BLaER1 treated with 17β-estradiol and CSF1 and Interleukin-3, amounts not matched to agents 10 nM and 100 nM (cell line): ENCODE data around the gene HERPUD1.

Experiments
- H3K27ac ChIP-seq, 11 experiments: shearing (Covaris generic); formaldehyde crosslinking; 2 replicates each; pipeline ENCODE4 v1.8.1; 2022
- H3K27me3 ChIP-seq, 11 experiments: shearing (Covaris generic); formaldehyde crosslinking; 2 replicates each; pipeline ENCODE4 v1.8.1; 2022
- H3K36me3 ChIP-seq, 11 experiments: shearing (Covaris generic); formaldehyde crosslinking; 2 replicates each; pipeline ENCODE4 v1.8.1; 2022
- H3K4me1 ChIP-seq, 10 experiments: shearing (Covaris generic); formaldehyde crosslinking; 2 replicates each; pipeline ENCODE4 v1.8.1; 2022
- H3K4me2 ChIP-seq, 11 experiments: shearing (Covaris generic); formaldehyde crosslinking; 2 replicates each; pipeline ENCODE4 v1.8.1; 2022
- H3K4me3 ChIP-seq, 10 experiments: shearing (Covaris generic); formaldehyde crosslinking; 2 replicates each; pipeline ENCODE4 v1.8.1; 2022
- H3K9ac ChIP-seq, 11 experiments: shearing (Covaris generic); formaldehyde crosslinking; 2 replicates each; pipeline ENCODE4 v1.8.1; 2022
- H3K9me3 ChIP-seq, 11 experiments: shearing (Covaris generic); formaldehyde crosslinking; replicated peaks in 1 of 11; 2 replicates each; pipeline ENCODE4 v1.8.1; 2022
- H4K20me1 ChIP-seq, 11 experiments: shearing (Covaris generic); formaldehyde crosslinking; 2 replicates each; pipeline ENCODE4 v1.8.1; 2022
- Cebpa-rat ChIP-seq, 11 experiments: shearing (Covaris generic); IDR thresholded peaks; 2 replicates each; pipeline ENCODE4 v1.8.1; 2022

The HERPUD1 gene

GRCh38 chr16:56956076-56956475, 24.1 kb downstream of the HERPUD1 start:
- TF ChIP-seq Cebpa-rat (IDR thresholded peaks at IDR 0.05), result no peak
- no peaks in the 10 kb centered on the region for H3K27me3 ChIP-seq
- peaks cover 19 to 50% (median 42%) of the 10 kb centered on the region in 10 experiments for H3K4me1 ChIP-seq
- H3K36me3 ChIP-seq, result no peaks in the 10 kb centered on the region
- peaks cover 0 to 8% (median 0%) of the 10 kb centered on the region in 11 experiments; a peak in 1 of 22 replicates for H3K9me3 ChIP-seq
- H3K4me3 ChIP-seq, result no peak overlapping the region
- H4K20me1 ChIP-seq, result peaks cover 0 to 3% (median 0%) of the 10 kb centered on the region in 11 experiments; a peak in 2 of 22 replicates
- no peak overlapping the region for H3K9ac ChIP-seq
- no peak overlapping the region for H3K27ac ChIP-seq
- H3K4me2 ChIP-seq, result no peak overlapping the region

GRCh38 chr16:56956756-56957155, 24.8 kb downstream of the HERPUD1 start:
- Histone ChIP-seq H3K4me1 (peaks cover 13 to 50% (median 41%) of the 10 kb centered on the region in 10 experiments), H4K20me1 (no peaks in the 10 kb centered on the region), H3K27me3 (no peaks in the 10 kb centered on the region), H3K9me3 (peaks cover 0 to 8% (median 0%) of the 10 kb centered on the region in 11 experiments; a peak in 1 of 22 replicates), H3K4me2 (no peak overlapping the region), H3K36me3 (no peaks in the 10 kb centered on the region), H3K4me3 (no peak overlapping the region), H3K27ac (no peak overlapping the region), H3K9ac (no peak overlapping the region)
- TF ChIP-seq Cebpa-rat (IDR thresholded peaks at IDR 0.05), result no peak

DNA sequence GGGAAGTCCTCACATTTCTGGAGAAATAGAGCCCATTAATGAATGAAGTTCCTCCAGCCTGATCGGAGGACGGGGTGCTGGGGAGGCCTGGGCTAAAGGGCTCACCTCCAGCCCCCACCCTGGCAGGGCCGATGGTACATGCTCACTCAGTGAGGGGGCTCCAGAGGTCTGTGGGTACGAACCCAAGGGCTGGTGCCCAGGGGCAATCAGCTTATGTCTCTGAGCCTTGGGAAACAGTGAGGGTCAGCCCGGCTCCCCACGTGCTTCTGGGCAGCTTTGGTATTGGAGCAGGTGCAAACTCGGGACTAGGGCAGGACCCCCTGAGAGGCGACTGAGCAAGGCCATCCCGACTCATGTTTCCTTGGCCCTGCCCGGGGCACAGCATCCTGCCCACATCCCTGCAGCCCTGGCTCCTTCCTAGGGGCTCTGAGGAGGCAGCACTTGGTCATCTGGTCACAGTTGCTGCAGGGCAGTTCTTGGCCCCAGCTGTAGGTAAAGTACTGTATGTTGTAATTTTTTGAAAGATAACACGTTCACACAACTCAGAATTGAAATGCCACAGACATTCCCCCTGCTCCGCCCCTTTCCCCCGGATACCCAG, 28.8 kb downstream of the HERPUD1 start:
- H3K36me3 ChIP-seq, result no peaks in the 10 kb centered on the region
- H3K27ac ChIP-seq, result peak overlapping the region in 2 of 11 experiments; percentile 32 to 84; a peak in 4 of 22 replicates
- TF ChIP-seq Cebpa-rat (IDR thresholded peaks at IDR 0.05), result no peak
- H3K4me2 ChIP-seq, result peak overlapping the region in 6 of 11 experiments; percentile 6 to 66 (median 55); a peak in 8 of 22 replicates
- H3K4me1 ChIP-seq, result peaks cover 24 to 66% (median 51%) of the 10 kb centered on the region in 10 experiments
- H3K4me3 ChIP-seq, result no peak overlapping the region
- H4K20me1 ChIP-seq, result no peaks in the 10 kb centered on the region
- 0 out of 22 replicates have a peak overlapping the region, but pooled peaks of 1 of the 11 experiments have one; percentile 8 for H3K9ac ChIP-seq
- H3K9me3 ChIP-seq, result no peaks in the 10 kb centered on the region; a peak in 1 of 22 replicates
- H3K27me3 ChIP-seq, result no peaks in the 10 kb centered on the region

GRCh38 chr16:56961386-56961785, 29.4 kb downstream of the HERPUD1 start:
- H3K4me3 ChIP-seq, result no peak overlapping the region
- peak overlapping the region; percentile 2 to 66 (median 43); a peak in 19 of 22 replicates for H3K4me2 ChIP-seq
- H3K9me3 ChIP-seq, result no peaks in the 10 kb centered on the region
- H3K4me1 ChIP-seq, result peaks cover 30 to 72% (median 57%) of the 10 kb centered on the region in 10 experiments
- H3K36me3 ChIP-seq, result no peaks in the 10 kb centered on the region
- H3K9ac ChIP-seq, result peak overlapping the region in 4 of 11 experiments; percentile 8 to 21 (median 18); a peak in 1 of 22 replicates
- no peak for TF ChIP-seq Cebpa-rat (IDR thresholded peaks at IDR 0.05)
- H4K20me1 ChIP-seq, result no peaks in the 10 kb centered on the region
- peak overlapping the region in 6 of 11 experiments; percentile 36 to 84 (median 54); a peak in 6 of 22 replicates for H3K27ac ChIP-seq
- no peaks in the 10 kb centered on the region for H3K27me3 ChIP-seq

- Histone ChIP-seq H3K36me3 (no peaks in the 10 kb centered on the region), H3K9ac (peak within 1 kb of the TSS in 4 of 11 experiments; percentile 8 to 21 (median 18); a peak in 1 of 22 replicates), H3K4me1 (peaks cover 30 to 76% (median 58%) of the 10 kb centered on the region in 10 experiments), H3K4me2 (peak within 1 kb of the TSS; percentile 2 to 66 (median 43); a peak in 19 of 22 replicates), H4K20me1 (no peaks in the 10 kb centered on the region), H3K9me3 (no peaks in the 10 kb centered on the region), H3K4me3 (no peak within 1 kb of the TSS), H3K27ac (peak within 1 kb of the TSS in 7 of 11 experiments; percentile 36 to 84 (median 50); a peak in 14 of 22 replicates), H3K27me3 (no peaks in the 10 kb centered on the region)
- TF ChIP-seq Cebpa-rat (IDR thresholded peaks at IDR 0.05), result no peak
Measured at GRCh38 chr16:56961851-56962281, 29.9 kb downstream of the HERPUD1 start, which contains the start of gene CETP. TSS of gene CETP (plus strand) at chr16:56961950. CDS start at chr16:56961980, 30 bp downstream.

DNA sequence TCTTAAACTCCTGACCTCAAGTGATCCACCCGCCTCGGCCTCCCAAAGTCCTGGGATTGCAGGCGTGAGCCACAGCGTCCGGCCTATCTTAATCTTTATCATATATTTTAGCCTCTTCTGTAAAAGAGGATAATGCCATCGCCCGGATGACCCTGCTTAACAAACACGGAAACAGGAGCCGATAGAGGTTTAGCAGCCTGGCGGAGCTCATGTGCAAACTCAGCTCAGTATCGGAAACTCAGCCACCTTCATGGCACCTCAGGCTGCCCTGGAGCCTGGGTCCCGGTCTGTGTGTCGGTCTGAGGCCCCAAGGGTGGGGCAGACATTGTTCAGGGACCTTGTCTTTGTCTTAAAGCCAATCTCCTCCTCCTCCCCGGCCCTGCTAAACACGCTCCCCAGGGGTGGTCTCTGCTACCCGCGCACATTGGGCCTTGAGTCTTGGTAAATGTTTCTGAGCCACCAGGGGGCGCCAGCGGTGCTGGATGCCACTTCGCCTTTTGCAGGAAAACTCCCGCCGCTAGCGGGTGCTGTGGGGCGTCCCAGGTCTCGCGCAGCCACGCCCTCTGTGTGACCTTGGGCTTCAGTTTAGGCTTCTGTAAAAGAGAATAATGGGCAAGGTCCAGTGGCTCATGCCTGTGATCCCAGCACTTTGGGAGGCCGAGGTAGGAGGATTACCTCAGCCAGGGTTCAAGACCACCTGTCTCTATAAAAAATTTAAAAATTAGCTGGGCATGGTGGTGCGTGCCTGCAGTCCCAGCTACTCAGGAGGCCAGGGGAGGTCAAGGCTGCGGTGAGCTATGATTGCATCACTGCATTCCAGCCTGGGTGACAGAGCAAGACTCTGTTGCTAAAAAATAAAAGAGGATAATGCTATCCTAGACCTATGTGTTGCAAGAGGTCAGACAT, 32.6 kb downstream of the HERPUD1 start:
- Histone ChIP-seq H3K9me3 (no peaks in the 10 kb centered on the region), H3K36me3 (no peaks in the 10 kb centered on the region), H3K27ac (peak overlapping the region in 9 of 11 experiments; percentile 75 to 84 (median 80); a peak in 18 of 22 replicates), H3K4me3 (no peak overlapping the region), H3K4me2 (peak overlapping the region; percentile 54 to 84 (median 75)), H3K4me1 (peaks cover 36 to 82% (median 63%) of the 10 kb centered on the region in 10 experiments), H3K9ac (peak overlapping the region in 8 of 11 experiments; percentile 41 to 73 (median 60); a peak in 14 of 22 replicates), H3K27me3 (no peaks in the 10 kb centered on the region), H4K20me1 (no peaks in the 10 kb centered on the region)
- TF ChIP-seq Cebpa-rat (IDR thresholded peaks at IDR 0.05), result peak in 3 of 11 experiments; percentile 14 to 54 (median 30); a peak in 4 of 22 replicates

DNA sequence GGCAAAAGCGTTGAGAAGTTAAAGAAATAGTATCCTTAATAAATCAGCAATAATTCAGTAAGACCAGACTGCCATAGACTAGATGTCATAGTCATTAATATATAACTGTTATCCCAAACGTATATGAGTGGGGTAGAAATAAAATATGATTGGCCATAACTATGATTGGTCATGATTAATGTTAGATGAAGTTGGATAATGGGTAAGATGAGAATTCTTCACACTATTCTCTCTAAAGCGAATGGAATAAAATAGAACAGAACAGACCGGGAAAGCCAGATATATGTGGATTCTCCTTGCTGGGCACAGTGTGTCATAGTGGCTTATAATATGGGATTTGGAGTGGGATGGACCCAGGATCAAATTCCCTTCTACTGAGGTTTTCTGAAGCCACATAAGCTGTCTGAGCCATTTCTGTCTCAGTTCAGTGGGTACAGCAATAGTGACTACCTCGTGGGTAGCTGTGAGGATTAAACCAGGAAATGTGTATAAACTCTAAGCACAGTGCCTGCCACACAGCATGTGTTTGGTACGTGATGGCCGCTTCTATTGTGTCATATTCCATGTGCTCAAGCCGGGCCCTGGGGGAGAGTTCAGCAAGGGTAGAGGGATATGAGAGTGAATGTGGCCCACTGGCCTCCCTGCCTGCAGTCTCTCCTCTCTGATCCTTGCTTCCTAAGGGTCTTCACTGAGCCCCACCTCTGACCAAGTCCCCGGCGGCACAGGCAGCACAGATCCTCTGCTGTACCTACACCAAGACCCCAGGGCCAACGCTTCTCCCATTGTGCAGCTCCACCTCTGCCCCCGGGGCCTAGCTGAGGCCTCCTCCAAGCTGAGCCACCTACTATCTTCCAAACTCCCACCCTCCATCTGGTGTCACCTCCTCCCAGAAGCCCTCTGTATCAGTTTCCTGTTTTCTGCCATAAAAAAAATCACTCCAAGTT, 33.5 kb downstream of the HERPUD1 start:
- peak overlapping the region in 10 of 11 experiments; percentile 40 to 84 (median 80); a peak in 21 of 22 replicates for H3K27ac ChIP-seq
- no peak for TF ChIP-seq Cebpa-rat (IDR thresholded peaks at IDR 0.05)

GRCh38 chr16:56966093-56966475, 34.1 kb downstream of the HERPUD1 start:
- Histone ChIP-seq H3K9ac (peak overlapping the region in 10 of 11 experiments; percentile 23 to 73 (median 62); a peak in 17 of 22 replicates), H3K36me3 (no peaks in the 10 kb centered on the region), H4K20me1 (no peaks in the 10 kb centered on the region), H3K4me1 (peaks cover 34 to 80% (median 60%) of the 10 kb centered on the region in 10 experiments), H3K9me3 (no peaks in the 10 kb centered on the region), H3K27me3 (no peaks in the 10 kb centered on the region), H3K27ac (peak overlapping the region in 9 of 11 experiments; percentile 75 to 84 (median 80); a peak in 20 of 22 replicates), H3K4me3 (no peak overlapping the region), H3K4me2 (peak overlapping the region; percentile 54 to 84 (median 75))
- no peak for TF ChIP-seq Cebpa-rat (IDR thresholded peaks at IDR 0.05)

More for the DNA sequence above, 33.5 kb downstream of the HERPUD1 start:
- Histone ChIP-seq H3K4me3 (no peak overlapping the region; a peak in 1 of 20 replicates), H3K4me2 (peak overlapping the region; percentile 54 to 84 (median 75)), H3K9ac (peak overlapping the region in 10 of 11 experiments; percentile 23 to 73 (median 62); a peak in 17 of 22 replicates), H4K20me1 (no peaks in the 10 kb centered on the region), H3K36me3 (no peaks in the 10 kb centered on the region), H3K9me3 (no peaks in the 10 kb centered on the region), H3K27me3 (no peaks in the 10 kb centered on the region), H3K4me1 (peaks cover 34 to 80% (median 60%) of the 10 kb centered on the region in 10 experiments)
